Tibial nerve (tissue), 4 donors: Measurements from ENCODE around the gene SIPA1. TPM values are rescaled to one million over a fixed set of nuclear protein-coding genes. Genes with fewer than 3 reads are reported as not detected.

Source experiments
- DNase-seq, 2 donors: peaks; one replicate each; pipeline ENCODE4 v3.0.0-alpha.2; 2019; ENCODE audit warnings: low spot score in 2 of 2
- H3K27ac ChIP-seq, 4 donors: fragments of 200-600 bp; sonication (generic) in 3 of 4; one replicate each; pipeline ENCODE4 v1.5.1; 2017 to 2019; ENCODE audit warnings: mild to moderate bottlenecking in 1 of 4
- H3K27me3 ChIP-seq, 2 donors: fragments of 200-600 bp; sonication (generic) in 1 of 2; one replicate each; pipeline versions ENCODE4 v1.5.1 to v1.6.0; 2017 to 2019
- H3K36me3 ChIP-seq, 3 donors: fragments of 200-600 bp; sonication (generic); one replicate each; pipeline ENCODE4 v1.5.1; 2018 to 2019
- H3K4me1 ChIP-seq, 4 donors: fragments of 200-600 bp; sonication (generic) in 3 of 4; one replicate each; pipeline ENCODE4 v1.5.1; 2017 to 2019
- H3K4me3 ChIP-seq, 4 donors: fragments of 200-600 bp; sonication (generic) in 3 of 4; one replicate each; pipeline ENCODE4 v1.5.1; 2017 to 2019; ENCODE audit warnings: mild to moderate bottlenecking in 1 of 4, moderate library complexity in 1 of 4
- H3K9me3 ChIP-seq, 4 donors: fragments of 200-600 bp; sonication (generic) in 3 of 4; one replicate each; pipeline ENCODE4 v1.5.1; 2017 to 2019
- CTCF ChIP-seq, 5 experiments: fragments of 200-600 bp in 3 of 5; fragments of 450-650 bp in 2 of 5; sonication (generic) in 3 of 5; IDR thresholded peaks; one replicate each; pipeline ENCODE4 v1.5.1; 2016 to 2019; ENCODE audit warnings: antibody characterized with exemption in 5 of 5, mild to moderate bottlenecking in 3 of 5, moderate library complexity in 2 of 5
- EP300 ChIP-seq, 2 donors: sonication (generic); formaldehyde crosslinking; IDR thresholded peaks; one replicate each; pipeline ENCODE4 v1.6.1; 2017; ENCODE audit warnings: antibody characterized with exemption in 2 of 2, mild to moderate bottlenecking in 1 of 2
- POLR2A ChIP-seq, 2 donors: fragments of 450-650 bp; IDR thresholded peaks; one replicate each; pipeline ENCODE4 v1.6.1; 2017; ENCODE audit warnings: antibody characterized with exemption in 2 of 2, mild to moderate bottlenecking in 2 of 2, moderate library complexity in 2 of 2
- WGBS, 2 donors: methylation state at CpG; one replicate each; pipeline ENCODE4 v1.1.5; 2018; 5-methylcytosine and 5-hydroxymethylcytosine counted together
- total RNA-seq, 4 donors: library from RNA; depleted of rRNA; stranded (reverse); fragments of >200 nt; gene quantifications; one replicate each; pipeline ENCODE4 v1.1.0, GENCODE V29; 2016

Gene SIPA1
- total RNA-seq, 4 donors from 2014 or later, result 50.2 to 103 (median 65.0) TPM

GRCh38 chr11:65616575-65617001, 21.3 kb upstream of the SIPA1 start:
- 59 to 63% methylated on average over 10 of the region's 10 CpGs for WGBS, 2 donors
- Histone ChIP-seq H3K4me3 (peak overlapping the region; percentile 80 to 97 (median 88)), H3K27me3 (no peaks in the 10 kb centered on the region), H3K27ac (peak overlapping the region in 3 of 4 donors; percentile 70 to 96 (median 85)), H3K36me3 (peaks cover 0 to 60% (median 21%) of the 10 kb centered on the region in 3 donors), H3K4me1 (peaks cover 0 to 52% (median 31%) of the 10 kb centered on the region in 4 donors), H3K9me3 (no peaks in the 10 kb centered on the region)
- TF ChIP-seq CTCF (IDR thresholded peaks at IDR 0.05), result no peak
- TF ChIP-seq POLR2A (IDR thresholded peaks at IDR 0.05), result no peak
- no peak for TF ChIP-seq EP300 (IDR thresholded peaks at IDR 0.05)
- DNase-seq, result no peak

GRCh38 chr11:65617136-65617850, 20.6 kb upstream of the SIPA1 start:
- peak overlapping the region in 1 of 4 donors; percentile 96 for H3K27ac ChIP-seq
- H3K4me1 ChIP-seq, result peaks cover 0 to 45% (median 24%) of the 10 kb centered on the region in 4 donors
- TF ChIP-seq CTCF (IDR thresholded peaks at IDR 0.05) (no peak), POLR2A (IDR thresholded peaks at IDR 0.05) (no peak)
- H3K36me3 ChIP-seq, result peaks cover 0 to 60% (median 21%) of the 10 kb centered on the region in 3 donors
- no peaks in the 10 kb centered on the region for H3K9me3 ChIP-seq
- DNase-seq, result no peak
- no peak overlapping the region for H3K4me3 ChIP-seq
- WGBS, 2 donors, result 83 to 85% methylated on average over 17 of the region's 17 CpGs
- H3K27me3 ChIP-seq, result no peaks in the 10 kb centered on the region

- Histone ChIP-seq H3K4me1 (peaks cover 0 to 37% (median 16%) of the 10 kb centered on the region in 4 donors), H3K36me3 (peaks cover 0 to 64% (median 21%) of the 10 kb centered on the region in 3 donors), H3K27me3 (no peaks in the 10 kb centered on the region), H3K27ac (no peak overlapping the region), H3K4me3 (no peak overlapping the region), H3K9me3 (no peaks in the 10 kb centered on the region)
- 87 to 94% methylated on average over 17 to 23 of the region's 33 CpGs for WGBS, 2 donors
- TF ChIP-seq POLR2A (IDR thresholded peaks at IDR 0.05), result no peak
- TF ChIP-seq CTCF (IDR thresholded peaks at IDR 0.05), result no peak
- no peak for TF ChIP-seq EP300 (IDR thresholded peaks at IDR 0.05)
- DNase-seq, result no peak
Measured at GRCh38 chr11:65617990-65618751, 19.7 kb upstream of the SIPA1 start.

GRCh38 chr11:65618763-65619162, 19.1 kb upstream of the SIPA1 start:
- no peak for TF ChIP-seq CTCF (IDR thresholded peaks at IDR 0.05)
- no peak for TF ChIP-seq POLR2A (IDR thresholded peaks at IDR 0.05)
- TF ChIP-seq EP300 (IDR thresholded peaks at IDR 0.05), result no peak
- H3K36me3 ChIP-seq, result peaks cover 0 to 70% (median 23%) of the 10 kb centered on the region in 3 donors
- H3K4me3 ChIP-seq, result no peak overlapping the region
- no peak for DNase-seq
- H3K27me3 ChIP-seq, result no peaks in the 10 kb centered on the region
- no peaks in the 10 kb centered on the region for H3K9me3 ChIP-seq
- no peak overlapping the region for H3K27ac ChIP-seq
- peaks cover 0 to 34% (median 11%) of the 10 kb centered on the region in 4 donors for H3K4me1 ChIP-seq
- WGBS, 2 donors, result 85 to 89% methylated on average over 12 to 14 of the region's 14 CpGs
